ENCODE results near the gene SULT1A1.
"Not testable (repeated sequence)": the region's sequence is repeated elsewhere in the genome, so short reads cannot be mapped to it uniquely, and the experiment has no call there.

Gene SULT1A1

GRCh38 chr16:28602529-28602928 is 7.3 kb downstream of the SULT1A1 start:
- no peak overlapping the region for H3K27ac ChIP-seq
- no peak for TF ChIP-seq EZH2 (IDR thresholded peaks at IDR 0.05)
- no peak for TF ChIP-seq POLR2AphosphoS5 (IDR thresholded peaks at IDR 0.05; ENCODE audit: borderline replicate concordance, low read depth, low read length)
- no peak for TF ChIP-seq FOXP2 (optimal IDR thresholded peaks at IDR 0.05; ENCODE audit: control extremely low read depth, extremely low read length, insufficient read depth)
- H3K4me3 ChIP-seq, result no peak overlapping the region
- no peak for DNase-seq (ENCODE audit: low read depth, low spot score)
- H3K9me3 ChIP-seq (ENCODE audit: low read depth, low read length), result no peaks in the 10 kb centered on the region
- H3K9ac ChIP-seq (ENCODE audit: insufficient read length), result no peak overlapping the region
- no peaks in the 10 kb centered on the region for H3K36me3 ChIP-seq (ENCODE audit: insufficient read depth, low read length)

- H3K9ac ChIP-seq (ENCODE audit: insufficient read length); H3K27ac ChIP-seq; H3K9me3 ChIP-seq (ENCODE audit: low read depth, low read length); DNase-seq (ENCODE audit: low read depth, low spot score); H3K4me3 ChIP-seq; H3K36me3 ChIP-seq (ENCODE audit: insufficient read depth, low read length): not testable (repeated sequence)
Measured at GRCh38 chr16:28602062-28602461, 7.8 kb downstream of the SULT1A1 start.

- H3K9ac ChIP-seq (ENCODE audit: insufficient read length); DNase-seq (ENCODE audit: low read depth, low spot score); H3K27ac ChIP-seq; H3K9me3 ChIP-seq (ENCODE audit: low read depth, low read length); H3K4me3 ChIP-seq; H3K36me3 ChIP-seq (ENCODE audit: insufficient read depth, low read length): not testable (repeated sequence)
Measured at GRCh38 chr16:28601589-28601988, 8.3 kb downstream of the SULT1A1 start.

GRCh38 chr16:28600965-28601364 is 8.9 kb downstream of the SULT1A1 start:
- not testable (repeated sequence) for H3K9me3 ChIP-seq (ENCODE audit: low read depth, low read length); H3K27ac ChIP-seq; DNase-seq (ENCODE audit: low read depth, low spot score); H3K9ac ChIP-seq (ENCODE audit: insufficient read length); H3K36me3 ChIP-seq (ENCODE audit: insufficient read depth, low read length); H3K4me3 ChIP-seq

GRCh38 chr16:28599377-28600285 is 10.2 kb downstream of the SULT1A1 start:
- not testable (repeated sequence) for DNase-seq (ENCODE audit: low read depth, low spot score); H3K9ac ChIP-seq (ENCODE audit: insufficient read length); H3K4me3 ChIP-seq; H3K9me3 ChIP-seq (ENCODE audit: low read depth, low read length); H3K27ac ChIP-seq; H3K36me3 ChIP-seq (ENCODE audit: insufficient read depth, low read length)

GRCh38 chr16:28597692-28598261 is 12.1 kb downstream of the SULT1A1 start:
- Histone ChIP-seq H3K36me3 (ENCODE audit: insufficient read depth, low read length) (no peaks in the 10 kb centered on the region), H3K27ac (no peak overlapping the region)
- TF ChIP-seq EZH2 (IDR thresholded peaks at IDR 0.05), result no peak

GRCh38 chr16:28596840-28597691 is 12.8 kb downstream of the SULT1A1 start, which contains the start of gene SULT1A2:
Gene SULT1A2, minus strand, starts transcription at chr16:28597050. Its CDS starts 1,120 bp downstream, at chr16:28595930.
- Histone ChIP-seq H3K9ac (ENCODE audit: insufficient read length) (no peak within 1 kb of the TSS), H3K4me3 (no peak within 1 kb of the TSS), H3K36me3 (ENCODE audit: insufficient read depth, low read length) (no peaks in the 10 kb centered on the region), H3K9me3 (ENCODE audit: low read depth, low read length) (no peaks in the 10 kb centered on the region), H3K27ac (no peak within 1 kb of the TSS)
- no peak for DNase-seq (ENCODE audit: low read depth, low spot score)
- TF ChIP-seq EZH2 (IDR thresholded peaks at IDR 0.05), result no peak
- no peak for TF ChIP-seq POLR2AphosphoS5 (IDR thresholded peaks at IDR 0.05; ENCODE audit: borderline replicate concordance, low read depth, low read length)
- TF ChIP-seq FOXP2 (optimal IDR thresholded peaks at IDR 0.05; ENCODE audit: control extremely low read depth, extremely low read length, insufficient read depth), result no peak

More at GRCh38 chr16:28597692-28598261, 12.1 kb downstream of the SULT1A1 start:
- H3K4me3 ChIP-seq, result no peak overlapping the region
- no peaks in the 10 kb centered on the region for H3K9me3 ChIP-seq (ENCODE audit: low read depth, low read length)
- H3K9ac ChIP-seq (ENCODE audit: insufficient read length), result no peak overlapping the region
- no peak for DNase-seq (ENCODE audit: low read depth, low spot score)

GRCh38 chr16:28596115-28596630 is 13.7 kb downstream of the SULT1A1 start:
- H3K27ac ChIP-seq, result no peak overlapping the region
- H3K4me3 ChIP-seq, result no peak overlapping the region
- no peaks in the 10 kb centered on the region for H3K9me3 ChIP-seq (ENCODE audit: low read depth, low read length)
- no peak overlapping the region for H3K9ac ChIP-seq (ENCODE audit: insufficient read length)
- H3K36me3 ChIP-seq (ENCODE audit: insufficient read depth, low read length), result no peaks in the 10 kb centered on the region; the same call in 1 of the 2 replicates
- no peak for DNase-seq (ENCODE audit: low read depth, low spot score)
- TF ChIP-seq FOXP2 (optimal IDR thresholded peaks at IDR 0.05; ENCODE audit: control extremely low read depth, extremely low read length, insufficient read depth) (no peak), POLR2AphosphoS5 (IDR thresholded peaks at IDR 0.05; ENCODE audit: borderline replicate concordance, low read depth, low read length) (no peak), EZH2 (IDR thresholded peaks at IDR 0.05) (no peak)

- not testable (repeated sequence) for H3K36me3 ChIP-seq (ENCODE audit: insufficient read depth, low read length); H3K27ac ChIP-seq; H3K9ac ChIP-seq (ENCODE audit: insufficient read length); H3K4me3 ChIP-seq; H3K9me3 ChIP-seq (ENCODE audit: low read depth, low read length); DNase-seq (ENCODE audit: low read depth, low spot score)
Measured at GRCh38 chr16:28595451-28595850, 14.4 kb downstream of the SULT1A1 start.
